ENCODE data around the gene SLC13A4.

The SLC13A4 gene

DNA sequence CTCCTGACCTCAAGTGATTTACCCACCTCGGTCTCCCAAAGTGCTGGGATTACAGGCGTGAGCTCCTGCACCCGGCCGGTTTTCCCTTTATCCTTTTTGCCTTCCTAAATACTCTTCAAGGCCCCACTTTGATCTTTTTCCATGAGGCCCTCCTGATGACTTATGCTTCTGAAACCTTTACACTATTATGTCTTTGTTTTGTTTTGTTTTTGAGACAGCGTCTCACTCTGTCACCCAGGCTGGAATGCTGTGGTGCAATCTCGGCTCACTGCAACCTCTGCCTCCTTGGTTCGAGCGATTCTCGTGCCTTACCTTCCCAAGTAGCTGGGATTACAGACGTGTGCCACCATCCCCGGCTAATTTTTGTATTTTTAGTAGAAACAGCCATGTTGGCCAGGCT is 61.8 kb downstream of the SLC13A4 start:
- Histone ChIP-seq H2AFZ (ENCODE audit: low read depth, low read length) (no peak overlapping the region), H3K4me2 (ENCODE audit: low read length) (no peak overlapping the region), H3K27me3 (ENCODE audit: low read depth, low read length) (no peaks in the 10 kb centered on the region), H3K4me3 (ENCODE audit: low read length) (no peak overlapping the region), H3K36me3 (replicated peaks; ENCODE audit: low read depth, low read length) (peaks cover 8% of the 10 kb centered on the region), H4K20me1 (ENCODE audit: insufficient read depth, low read length) (no peaks in the 10 kb centered on the region; the same call in 1 of the 2 replicates), H3K9ac (ENCODE audit: low read length) (no peak overlapping the region), H3K27ac (ENCODE audit: low read length) (no peak overlapping the region), H3K4me1 (ENCODE audit: low read length) (peaks cover 17% of the 10 kb centered on the region; the same call in 1 of the 2 replicates), H3K79me2 (ENCODE audit: low read length) (peaks cover 80% of the 10 kb centered on the region), H3K9me3 (ENCODE audit: insufficient read depth, low read length) (no peaks in the 10 kb centered on the region)
- TF ChIP-seq, protein P1, sequence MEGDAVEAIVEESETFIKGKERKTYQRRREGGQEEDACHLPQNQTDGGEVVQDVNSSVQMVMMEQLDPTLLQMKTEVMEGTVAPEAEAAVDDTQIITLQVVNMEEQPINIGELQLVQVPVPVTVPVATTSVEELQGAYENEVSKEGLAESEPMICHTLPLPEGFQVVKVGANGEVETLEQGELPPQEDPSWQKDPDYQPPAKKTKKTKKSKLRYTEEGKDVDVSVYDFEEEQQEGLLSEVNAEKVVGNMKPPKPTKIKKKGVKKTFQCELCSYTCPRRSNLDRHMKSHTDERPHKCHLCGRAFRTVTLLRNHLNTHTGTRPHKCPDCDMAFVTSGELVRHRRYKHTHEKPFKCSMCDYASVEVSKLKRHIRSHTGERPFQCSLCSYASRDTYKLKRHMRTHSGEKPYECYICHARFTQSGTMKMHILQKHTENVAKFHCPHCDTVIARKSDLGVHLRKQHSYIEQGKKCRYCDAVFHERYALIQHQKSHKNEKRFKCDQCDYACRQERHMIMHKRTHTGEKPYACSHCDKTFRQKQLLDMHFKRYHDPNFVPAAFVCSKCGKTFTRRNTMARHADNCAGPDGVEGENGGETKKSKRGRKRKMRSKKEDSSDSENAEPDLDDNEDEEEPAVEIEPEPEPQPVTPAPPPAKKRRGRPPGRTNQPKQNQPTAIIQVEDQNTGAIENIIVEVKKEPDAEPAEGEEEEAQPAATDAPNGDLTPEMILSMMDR (IDR thresholded peaks at IDR 0.05; ENCODE audit: low read depth, low read length): no peak
- no peak for TF ChIP-seq EZH2phosphoT487 (IDR thresholded peaks at IDR 0.05; ENCODE audit: low read depth)

DNA sequence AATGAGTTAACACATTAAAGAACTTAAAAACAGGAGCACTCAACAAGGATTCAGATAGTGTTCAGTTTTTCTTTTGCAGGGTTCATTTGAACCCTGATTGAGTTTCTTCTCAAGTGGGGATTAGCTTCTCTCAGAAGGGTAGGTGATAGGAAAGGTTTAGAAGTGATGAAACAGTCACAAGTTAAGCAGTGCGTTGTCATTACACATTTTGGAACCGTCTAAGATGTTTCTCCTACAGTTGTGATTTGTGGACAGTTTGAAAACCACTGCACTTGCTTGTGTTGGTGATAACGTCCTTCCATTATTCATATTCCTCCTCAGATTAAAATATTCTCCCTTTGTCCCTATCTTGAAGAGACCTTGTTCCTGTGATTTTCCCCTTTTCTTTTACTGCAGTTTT is 62.9 kb downstream of the SLC13A4 start:
- H3K4me3 ChIP-seq (ENCODE audit: low read length): no peak overlapping the region
- H3K27me3 ChIP-seq (ENCODE audit: low read depth, low read length): no peaks in the 10 kb centered on the region
- no peaks in the 10 kb centered on the region for H3K9me3 ChIP-seq (ENCODE audit: insufficient read depth, low read length)
- no peak for TF ChIP-seq EZH2phosphoT487 (IDR thresholded peaks at IDR 0.05; ENCODE audit: low read depth)
- peaks cover 8% of the 10 kb centered on the region for H3K36me3 ChIP-seq (replicated peaks; ENCODE audit: low read depth, low read length)
- H3K79me2 ChIP-seq (ENCODE audit: low read length): peaks cover 70% of the 10 kb centered on the region
- no peak overlapping the region for H3K4me2 ChIP-seq (ENCODE audit: low read length)
- no peak overlapping the region for H3K9ac ChIP-seq (ENCODE audit: low read length)
- H4K20me1 ChIP-seq (ENCODE audit: insufficient read depth, low read length): no peaks in the 10 kb centered on the region; the same call in 1 of the 2 replicates
- peaks cover 17% of the 10 kb centered on the region; the same call in 1 of the 2 replicates for H3K4me1 ChIP-seq (ENCODE audit: low read length)
- H3K27ac ChIP-seq (ENCODE audit: low read length): no peak overlapping the region
- no peak overlapping the region for H2AFZ ChIP-seq (ENCODE audit: low read depth, low read length)

DNA sequence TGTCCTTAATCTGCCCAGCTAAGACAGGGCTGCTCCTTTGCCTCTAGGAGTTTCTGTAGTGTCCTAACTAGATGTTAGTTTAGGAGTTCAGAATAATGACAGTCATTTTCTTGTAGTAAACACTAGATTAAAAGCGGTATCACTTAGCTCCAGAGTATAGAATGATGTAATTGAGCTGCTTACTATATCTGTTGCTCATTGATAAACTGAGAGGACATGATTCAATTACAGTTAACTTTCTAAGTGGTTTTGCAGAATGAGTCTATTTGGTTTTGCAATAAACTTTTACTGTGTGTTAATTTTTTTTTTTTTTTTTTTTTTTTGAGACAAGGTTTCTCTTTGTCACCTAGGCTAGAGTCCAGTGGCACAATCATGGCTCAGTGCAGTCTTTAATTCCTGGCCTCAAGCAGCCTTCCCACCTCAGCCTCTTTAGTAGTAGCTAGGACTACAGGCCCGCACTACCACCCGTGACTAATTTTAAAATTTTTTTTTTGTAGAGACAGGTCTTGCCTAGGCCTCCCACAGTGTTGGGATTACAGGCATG is 63.9 kb downstream of the SLC13A4 start:
- no peak overlapping the region for H2AFZ ChIP-seq (ENCODE audit: low read depth, low read length)
- H3K4me3 ChIP-seq (ENCODE audit: low read length): no peak overlapping the region
- no peak overlapping the region for H3K9ac ChIP-seq (ENCODE audit: low read length)
- H3K27me3 ChIP-seq (ENCODE audit: low read depth, low read length): no peaks in the 10 kb centered on the region
- peaks cover 17% of the 10 kb centered on the region; the same call in 1 of the 2 replicates for H3K4me1 ChIP-seq (ENCODE audit: low read length)
- H3K27ac ChIP-seq (ENCODE audit: low read length): no peak overlapping the region
- no peaks in the 10 kb centered on the region; the same call in 1 of the 2 replicates for H4K20me1 ChIP-seq (ENCODE audit: insufficient read depth, low read length)
- peak overlapping the region; percentile 87 for H3K4me2 ChIP-seq (ENCODE audit: low read length)
- no peaks in the 10 kb centered on the region for H3K9me3 ChIP-seq (ENCODE audit: insufficient read depth, low read length)
- no peak for TF ChIP-seq EZH2phosphoT487 (IDR thresholded peaks at IDR 0.05; ENCODE audit: low read depth)
- TF ChIP-seq, protein P1 (IDR thresholded peaks at IDR 0.05; ENCODE audit: low read depth, low read length): no peak
- H3K79me2 ChIP-seq (ENCODE audit: low read length): peaks cover 61% of the 10 kb centered on the region
- peaks cover 8% of the 10 kb centered on the region for H3K36me3 ChIP-seq (replicated peaks; ENCODE audit: low read depth, low read length)

DNA sequence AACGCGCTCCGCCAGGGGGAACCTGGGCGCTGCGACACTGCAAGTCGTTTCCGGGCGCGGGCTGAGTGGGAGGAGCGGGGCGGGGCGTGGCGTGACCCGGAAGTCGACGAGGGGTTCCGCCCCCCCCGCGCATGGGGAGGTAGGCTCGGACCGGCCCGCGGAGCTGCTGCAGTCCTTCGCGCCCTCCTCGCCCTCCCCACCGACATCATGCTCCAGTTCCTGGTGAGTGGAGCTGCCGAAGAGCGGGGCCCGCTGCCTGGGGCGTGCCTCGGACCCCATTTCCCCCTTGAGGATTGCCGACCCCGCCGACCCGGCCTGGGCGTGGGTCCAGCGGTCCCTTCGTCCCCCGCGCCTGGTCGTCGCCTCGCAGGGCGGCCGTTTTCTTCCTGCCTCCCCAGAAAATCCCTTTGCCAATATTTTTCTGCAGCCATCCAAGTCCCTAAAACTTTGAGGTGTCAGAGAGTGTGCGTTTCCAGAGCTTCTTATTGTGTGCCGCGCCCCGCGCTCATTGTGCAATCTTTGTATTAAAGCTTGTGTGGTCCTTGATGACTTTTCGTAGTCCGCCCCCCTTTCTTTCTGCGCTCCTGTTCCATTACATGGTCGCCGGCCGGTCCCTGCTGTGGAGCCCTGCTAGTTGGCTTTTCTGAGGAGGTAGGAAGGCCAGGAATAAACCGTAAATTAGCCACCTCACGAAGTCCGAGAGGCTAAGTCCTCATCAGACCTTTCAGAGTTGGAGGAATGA is 65.4 kb downstream of the SLC13A4 start, which contains the start of gene STMP1:
STMP1 (plus strand) TSS at position 142 of the 742 bp plus-strand sequence.
- Histone ChIP-seq H4K20me1 (ENCODE audit: insufficient read depth, low read length) (no peaks in the 10 kb centered on the region; the same call in 1 of the 2 replicates), H2AFZ (ENCODE audit: low read depth, low read length) (peak within 1 kb of the TSS; percentile 94), H3K4me2 (ENCODE audit: low read length) (peak within 1 kb of the TSS; percentile 87), H3K36me3 (replicated peaks; ENCODE audit: low read depth, low read length) (no peaks in the 10 kb centered on the region), H3K9me3 (ENCODE audit: insufficient read depth, low read length) (no peaks in the 10 kb centered on the region), H3K27ac (ENCODE audit: low read length) (peak within 1 kb of the TSS; percentile 54), H3K4me3 (ENCODE audit: low read length) (peak within 1 kb of the TSS; percentile 99), H3K4me1 (ENCODE audit: low read length) (peaks cover 17% of the 10 kb centered on the region; the same call in 1 of the 2 replicates), H3K79me2 (ENCODE audit: low read length) (peaks cover 48% of the 10 kb centered on the region), H3K9ac (ENCODE audit: low read length) (peak within 1 kb of the TSS; percentile 98), H3K27me3 (ENCODE audit: low read depth, low read length) (no peaks in the 10 kb centered on the region)
- TF ChIP-seq, protein P1 (IDR thresholded peaks at IDR 0.05; ENCODE audit: low read depth, low read length): no peak; the same call in 1 of the 2 replicates
- TF ChIP-seq EZH2phosphoT487 (IDR thresholded peaks at IDR 0.05; ENCODE audit: low read depth): no peak

All from OCI-LY3 (cell line).